Measurements from ENCODE around the gene DPP6.

DPP6 gene

GRCh38 chr7:154409703-154410311 is 357.6 kb downstream of the DPP6 start:
- H3K4me3 ChIP-seq (ENCODE audit: low read depth, low read length) = no peak overlapping the region
- no peaks in the 10 kb centered on the region for H3K27me3 ChIP-seq (ENCODE audit: control insufficient read depth, insufficient read depth, low read length)
- H3K36me3 ChIP-seq (ENCODE audit: control insufficient read depth, insufficient read depth, low read length) = no peaks in the 10 kb centered on the region
- H3K9me3 ChIP-seq (ENCODE audit: control insufficient read depth, insufficient read depth, low read length) = no peaks in the 10 kb centered on the region
- H3K9ac ChIP-seq (ENCODE audit: low read depth, low read length) = no peak overlapping the region
- no peaks in the 10 kb centered on the region for H3K4me1 ChIP-seq (ENCODE audit: control insufficient read depth, insufficient read depth, low read length)

- Histone ChIP-seq H3K9me3 (ENCODE audit: control insufficient read depth, insufficient read depth, low read length) (no peaks in the 10 kb centered on the region), H3K27me3 (ENCODE audit: control insufficient read depth, insufficient read depth, low read length) (no peaks in the 10 kb centered on the region), H3K4me1 (ENCODE audit: control insufficient read depth, insufficient read depth, low read length) (peaks cover 3% of the 10 kb centered on the region), H3K4me3 (ENCODE audit: low read depth, low read length) (no peak overlapping the region), H3K36me3 (ENCODE audit: control insufficient read depth, insufficient read depth, low read length) (no peaks in the 10 kb centered on the region), H3K9ac (ENCODE audit: low read depth, low read length) (no peak overlapping the region)
These were observed 359.9 kb downstream of the DPP6 start for GRCh38 chr7:154412105-154412504.

- no peaks in the 10 kb centered on the region for H3K36me3 ChIP-seq (ENCODE audit: control insufficient read depth, insufficient read depth, low read length)
These were observed 363.7 kb downstream of the DPP6 start for GRCh38 chr7:154415709-154416399.

GRCh38 chr7:154416714-154417113 is 364.5 kb downstream of the DPP6 start:
- Histone ChIP-seq H3K27me3 (ENCODE audit: control insufficient read depth, insufficient read depth, low read length) (no peaks in the 10 kb centered on the region), H3K4me1 (ENCODE audit: control insufficient read depth, insufficient read depth, low read length) (peaks cover 3% of the 10 kb centered on the region), H3K4me3 (ENCODE audit: low read depth, low read length) (no peak overlapping the region), H3K9ac (ENCODE audit: low read depth, low read length) (no peak overlapping the region), H3K36me3 (ENCODE audit: control insufficient read depth, insufficient read depth, low read length) (no peaks in the 10 kb centered on the region), H3K9me3 (ENCODE audit: control insufficient read depth, insufficient read depth, low read length) (no peaks in the 10 kb centered on the region)

More at GRCh38 chr7:154415709-154416399, 363.7 kb downstream of the DPP6 start:
- H3K27me3 ChIP-seq (ENCODE audit: control insufficient read depth, insufficient read depth, low read length) = no peaks in the 10 kb centered on the region
- no peak overlapping the region for H3K4me3 ChIP-seq (ENCODE audit: low read depth, low read length)
- H3K9me3 ChIP-seq (ENCODE audit: control insufficient read depth, insufficient read depth, low read length) = no peaks in the 10 kb centered on the region
- no peak overlapping the region for H3K9ac ChIP-seq (ENCODE audit: low read depth, low read length)
- peaks cover 3% of the 10 kb centered on the region for H3K4me1 ChIP-seq (ENCODE audit: control insufficient read depth, insufficient read depth, low read length)

- no peaks in the 10 kb centered on the region for H3K27me3 ChIP-seq (ENCODE audit: control insufficient read depth, insufficient read depth, low read length)
- H3K4me1 ChIP-seq (ENCODE audit: control insufficient read depth, insufficient read depth, low read length) = peaks cover 3% of the 10 kb centered on the region
- H3K36me3 ChIP-seq (ENCODE audit: control insufficient read depth, insufficient read depth, low read length) = no peaks in the 10 kb centered on the region
- no peak overlapping the region for H3K9ac ChIP-seq (ENCODE audit: low read depth, low read length)
- no peak overlapping the region for H3K4me3 ChIP-seq (ENCODE audit: low read depth, low read length)
- no peaks in the 10 kb centered on the region for H3K9me3 ChIP-seq (ENCODE audit: control insufficient read depth, insufficient read depth, low read length)
These were observed 367.1 kb downstream of the DPP6 start for GRCh38 chr7:154419344-154419743.

- Histone ChIP-seq H3K36me3 (ENCODE audit: control insufficient read depth, insufficient read depth, low read length) (no peaks in the 10 kb centered on the region), H3K4me3 (ENCODE audit: low read depth, low read length) (no peak overlapping the region), H3K9me3 (ENCODE audit: control insufficient read depth, insufficient read depth, low read length) (no peaks in the 10 kb centered on the region), H3K9ac (ENCODE audit: low read depth, low read length) (no peak overlapping the region), H3K4me1 (ENCODE audit: control insufficient read depth, insufficient read depth, low read length) (no peaks in the 10 kb centered on the region), H3K27me3 (ENCODE audit: control insufficient read depth, insufficient read depth, low read length) (no peaks in the 10 kb centered on the region)
These were observed 371.0 kb downstream of the DPP6 start for GRCh38 chr7:154423231-154423630.

- H3K27me3 ChIP-seq (ENCODE audit: control insufficient read depth, insufficient read depth, low read length) = no peaks in the 10 kb centered on the region
- H3K4me3 ChIP-seq (ENCODE audit: low read depth, low read length) = no peak overlapping the region
- no peak overlapping the region for H3K9ac ChIP-seq (ENCODE audit: low read depth, low read length)
- no peaks in the 10 kb centered on the region for H3K4me1 ChIP-seq (ENCODE audit: control insufficient read depth, insufficient read depth, low read length)
- no peaks in the 10 kb centered on the region for H3K36me3 ChIP-seq (ENCODE audit: control insufficient read depth, insufficient read depth, low read length)
- H3K9me3 ChIP-seq (ENCODE audit: control insufficient read depth, insufficient read depth, low read length) = no peaks in the 10 kb centered on the region
These were observed 372.2 kb downstream of the DPP6 start for GRCh38 chr7:154424350-154424749.

- Histone ChIP-seq H3K36me3 (ENCODE audit: control insufficient read depth, insufficient read depth, low read length) (no peaks in the 10 kb centered on the region), H3K9ac (ENCODE audit: low read depth, low read length) (no peak overlapping the region), H3K9me3 (ENCODE audit: control insufficient read depth, insufficient read depth, low read length) (no peaks in the 10 kb centered on the region)
These were observed 373.1 kb downstream of the DPP6 start for GRCh38 chr7:154425271-154425670.

GRCh38 chr7:154426778-154427177 is 374.6 kb downstream of the DPP6 start:
- no peaks in the 10 kb centered on the region for H3K9me3 ChIP-seq (ENCODE audit: control insufficient read depth, insufficient read depth, low read length)
- H3K4me1 ChIP-seq (ENCODE audit: control insufficient read depth, insufficient read depth, low read length) = no peaks in the 10 kb centered on the region
- no peaks in the 10 kb centered on the region for H3K27me3 ChIP-seq (ENCODE audit: control insufficient read depth, insufficient read depth, low read length)
- H3K4me3 ChIP-seq (ENCODE audit: low read depth, low read length) = no peak overlapping the region
- no peak overlapping the region for H3K9ac ChIP-seq (ENCODE audit: low read depth, low read length)
- no peaks in the 10 kb centered on the region for H3K36me3 ChIP-seq (ENCODE audit: control insufficient read depth, insufficient read depth, low read length)

More at GRCh38 chr7:154425271-154425670, 373.1 kb downstream of the DPP6 start:
- H3K4me1 ChIP-seq (ENCODE audit: control insufficient read depth, insufficient read depth, low read length) = no peaks in the 10 kb centered on the region
- H3K27me3 ChIP-seq (ENCODE audit: control insufficient read depth, insufficient read depth, low read length) = no peaks in the 10 kb centered on the region
- H3K4me3 ChIP-seq (ENCODE audit: low read depth, low read length) = no peak overlapping the region

- H3K4me1 ChIP-seq (ENCODE audit: control insufficient read depth, insufficient read depth, low read length) = no peaks in the 10 kb centered on the region
These were observed 375.3 kb downstream of the DPP6 start for GRCh38 chr7:154427533-154427932.

GRCh38 chr7:154429666-154430404 is 377.6 kb downstream of the DPP6 start:
- H3K9me3 ChIP-seq (ENCODE audit: control insufficient read depth, insufficient read depth, low read length) = no peaks in the 10 kb centered on the region
- H3K36me3 ChIP-seq (ENCODE audit: control insufficient read depth, insufficient read depth, low read length) = no peaks in the 10 kb centered on the region
- H3K27me3 ChIP-seq (ENCODE audit: control insufficient read depth, insufficient read depth, low read length) = no peaks in the 10 kb centered on the region
- no peak overlapping the region for H3K4me3 ChIP-seq (ENCODE audit: low read depth, low read length)
- no peak overlapping the region for H3K9ac ChIP-seq (ENCODE audit: low read depth, low read length)
- H3K4me1 ChIP-seq (ENCODE audit: control insufficient read depth, insufficient read depth, low read length) = no peaks in the 10 kb centered on the region

More at GRCh38 chr7:154427533-154427932, 375.3 kb downstream of the DPP6 start:
- Histone ChIP-seq H3K36me3 (ENCODE audit: control insufficient read depth, insufficient read depth, low read length) (no peaks in the 10 kb centered on the region), H3K9ac (ENCODE audit: low read depth, low read length) (no peak overlapping the region), H3K4me3 (ENCODE audit: low read depth, low read length) (no peak overlapping the region), H3K27me3 (ENCODE audit: control insufficient read depth, insufficient read depth, low read length) (no peaks in the 10 kb centered on the region), H3K9me3 (ENCODE audit: control insufficient read depth, insufficient read depth, low read length) (no peaks in the 10 kb centered on the region)

GRCh38 chr7:154430640-154431039 is 378.4 kb downstream of the DPP6 start:
- no peaks in the 10 kb centered on the region for H3K36me3 ChIP-seq (ENCODE audit: control insufficient read depth, insufficient read depth, low read length)
- H3K4me3 ChIP-seq (ENCODE audit: low read depth, low read length) = no peak overlapping the region
- no peaks in the 10 kb centered on the region for H3K9me3 ChIP-seq (ENCODE audit: control insufficient read depth, insufficient read depth, low read length)
- no peaks in the 10 kb centered on the region for H3K4me1 ChIP-seq (ENCODE audit: control insufficient read depth, insufficient read depth, low read length)
- no peaks in the 10 kb centered on the region for H3K27me3 ChIP-seq (ENCODE audit: control insufficient read depth, insufficient read depth, low read length)
- H3K9ac ChIP-seq (ENCODE audit: low read depth, low read length) = no peak overlapping the region
